Measurements from ENCODE around the gene SERINC5. TPM values are rescaled to one million over a fixed set of nuclear protein-coding genes. Genes with fewer than 3 reads are reported as not detected.

Gene SERINC5
- total and polyA plus RNA-seq, 2 donors (not counting 3 experiments of a cell fraction or from before 2014, with no cell fraction given) = 3.2 to 10.1 TPM

- no peak overlapping the region for H3K4me3 ChIP-seq (replicated peaks in 1 of 3; ENCODE audit: insufficient read depth in 1 of 3, low read depth in 1 of 3, low read length in 3 of 3)
- no peak overlapping the region for H3K4me2 ChIP-seq (ENCODE audit: insufficient read depth, low read length)
- no peaks in the 10 kb centered on the region for H4K20me1 ChIP-seq (replicated peaks; ENCODE audit: control insufficient read depth, extremely low read depth, insufficient read depth, low read length)
- ChIA-PET POLR2A (no interaction called here), CTCF (interaction anchor here (0.8 to 3.8 kb wide), 3 partner anchors 10 to 184 kb away, joined by 3 to 41 read pairs (median 4); no protein-coding TSS in a partner anchor)
- H3K79me2 ChIP-seq (ENCODE audit: control insufficient read depth, insufficient read depth, low read length) = no peaks in the 10 kb centered on the region
- H3K9me3 ChIP-seq (replicated peaks; ENCODE audit: control insufficient read depth, insufficient read depth, low read length) = no peaks in the 10 kb centered on the region
- no peak overlapping the region for H3K9ac ChIP-seq (replicated peaks; ENCODE audit: extremely low read depth, insufficient read depth, low read length)
- no peak overlapping the region for H3K27ac ChIP-seq (ENCODE audit: insufficient read depth, low read depth, low read length)
- dilution Hi-C loops (cut with MboI; ENCODE audit: extremely low pct_ligation_motif_present, low sequenced_read_pairs) = no loop called here
- H3K27me3 ChIP-seq (ENCODE audit: control insufficient read depth in 2 of 2, insufficient read depth in 2 of 2, low read length in 2 of 2) = no peaks in the 10 kb centered on the region
- TF ChIP-seq POLR2A (IDR thresholded peaks at IDR 0.05; ENCODE audit: low read depth, low read length) (no peak), MAX (IDR thresholded peaks at IDR 0.05; ENCODE audit: insufficient read depth, insufficient read length) (no peak), JUN (IDR thresholded peaks at IDR 0.05; ENCODE audit: borderline replicate concordance, insufficient read depth, insufficient read length, low read depth) (no peak), MYC (IDR thresholded peaks at IDR 0.05; ENCODE audit: low read depth, low read length) (no peak), EZH2 (IDR thresholded peaks at IDR 0.05; ENCODE audit: borderline replicate concordance, low read depth, low read length, severe bottlenecking) (no peak), FOS (IDR thresholded peaks at IDR 0.05; ENCODE audit: borderline replicate concordance, insufficient read depth, low read length) (no peak), CTCF (IDR thresholded peaks at IDR 0.05; ENCODE audit: extremely low read depth in 1 of 2, insufficient read depth in 1 of 2, low read depth in 1 of 2, low read length in 2 of 2) (no peak), POLR2AphosphoS5 (IDR thresholded peaks at IDR 0.05; ENCODE audit: insufficient read depth, low read depth, low read length) (no peak), GATA2 (IDR thresholded peaks at IDR 0.05; ENCODE audit: insufficient read depth, insufficient read length, low read depth, low read length) (no peak)
- intact Hi-C loops (cut with micrococcal nuclease) = no loop called here
- no TSS peak for BruUV-seq (replicated peaks)
- FAIRE-seq = no peak
- no peaks in the 10 kb centered on the region for H3K9me1 ChIP-seq (replicated peaks; ENCODE audit: control insufficient read depth, extremely low read depth, insufficient read depth, low read length)
- no peaks in the 10 kb centered on the region for H3K36me3 ChIP-seq (ENCODE audit: control insufficient read depth in 2 of 2, extremely low read depth in 1 of 2, insufficient read depth in 2 of 2, low read length in 2 of 2)
- H3K4me1 ChIP-seq (ENCODE audit: control insufficient read depth, extremely low read depth, insufficient read depth, low read length) = no peaks in the 10 kb centered on the region
- no peak overlapping the region for H2AFZ ChIP-seq (ENCODE audit: low read depth, low read length)
- no peak for DNase-seq (ENCODE audit: low read depth, low spot score)
These were observed 20.3 kb upstream of the SERINC5 start for GRCh38 chr5:80276186-80276585.

Measured in endothelial cell of umbilical vein (primary cell).